K562 (cell line): ENCODE results near the gene USP35. TPM values are rescaled to one million over a fixed set of nuclear protein-coding genes. Genes with fewer than 3 reads are reported as not detected.

ENCODE experiments used
- ATAC-seq: fragments of 200-7000 bp; cut with Tn5 transposase; 3 replicates; pipeline ENCODE4 v1.9.1; 2020; ENCODE audit warnings: moderate library complexity
- BruUV-seq: library from RNA; stranded (reverse); fragments of 400-500 nt; replicated peaks from 2 replicates; lab custom pipeline; 2021; lab: Mats Ljungman, UMichigan
- CTCF ChIA-PET: fragments of 300-600 bp; formaldehyde crosslinking; extraction: SDS; loops from one replicate; lab custom pipeline; 2021; ENCODE audit warnings: low intra/inter-chr PET ratio; lab: Yijun Ruan, JAX
- POLR2A ChIA-PET: fragments of 300-600, 350-650 bp; sonication (Branson Sonifier 250); formaldehyde crosslinking; extraction: SDS; loops from one replicate; lab custom pipeline; 2021; ENCODE audit warnings: antibody characterized with exemption, inconsistent platforms; lab: Yijun Ruan, JAX
- DNase-seq, 4 experiments: peaks; one replicate each; pipeline versions ENCODE4 v3.0.0 to v3.0.0-alpha.2; 2011 to 2018; ENCODE audit warnings: low spot score in 3 of 4, mixed read lengths in 3 of 4; ENCODE audit errors: extremely low read depth in 1 of 4
- FAIRE-seq: peaks from 2 replicates; lab custom pipeline; 2011; peaks lifted over from hg19 to GRCh38; lab: Jason Lieb, UNC
- H2AFZ ChIP-seq: 2 replicates; pipeline ENCODE4 v1.6.0; 2011; ENCODE audit warnings: low read depth, low read length, control low read depth, inconsistent platforms
- H3K27ac ChIP-seq: fragments of 200-600 bp; 3 replicates; pipeline ENCODE4 v1.8.0; 2011; ENCODE audit warnings: low read depth, mild to moderate bottlenecking, control low read depth, inconsistent platforms, low read length, moderate library complexity, mixed read lengths; ENCODE audit errors: extremely low read depth
- H3K27me3 ChIP-seq, 2 experiments: fragments of 300-600 bp in 1 of 2; 2 replicates in 1 of 2; 3 replicates in 1 of 2; pipeline versions ENCODE4 v1.6.0 to v1.8.0; 2011; ENCODE audit warnings: inconsistent platforms in 2 of 2, low read length in 2 of 2, mild to moderate bottlenecking in 1 of 2, mixed read lengths in 1 of 2, moderate library complexity in 1 of 2; ENCODE audit not compliant: control insufficient read depth in 2 of 2, insufficient read depth in 2 of 2
- H3K36me3 ChIP-seq: fragments of 300-600 bp; 3 replicates; pipeline ENCODE4 v1.8.0; 2011; ENCODE audit warnings: mild to moderate bottlenecking, low read length, inconsistent platforms; ENCODE audit not compliant: control insufficient read depth, insufficient read depth
- H3K4me1 ChIP-seq, 2 experiments: fragments of 200-600 bp in 1 of 2; replicated peaks in 1 of 2; 2 replicates in 1 of 2; 3 replicates in 1 of 2; pipeline versions ENCODE4 v1.5.1 to v1.8.0; 2011; ENCODE audit warnings: inconsistent platforms in 2 of 2, low read length in 2 of 2, mild to moderate bottlenecking in 1 of 2, mixed read lengths in 1 of 2, moderate library complexity in 1 of 2; ENCODE audit not compliant: control insufficient read depth in 2 of 2, insufficient read depth in 2 of 2
- H3K4me2 ChIP-seq: 2 replicates; pipeline ENCODE4 v1.6.1; 2011; ENCODE audit warnings: low read length, control low read depth, inconsistent platforms, mixed read lengths; ENCODE audit not compliant: insufficient read depth
- H3K4me3 ChIP-seq: fragments of 200-600 bp; sonication (generic), shearing (Covaris generic); 2 replicates; pipeline ENCODE4 v1.5.1; 2016; ENCODE audit warnings: control low read depth, inconsistent platforms
- H3K79me2 ChIP-seq: fragments of 200-600 bp; 3 replicates; pipeline ENCODE4 v1.8.0; 2011; ENCODE audit warnings: low read length, inconsistent platforms; ENCODE audit not compliant: control insufficient read depth, insufficient read depth
- H3K9ac ChIP-seq, 2 experiments: 2 replicates each; pipeline versions ENCODE4 v1.6.0 to v1.6.1; 2011; ENCODE audit warnings: low read depth in 2 of 2, low read length in 2 of 2, control low read depth in 1 of 2, inconsistent platforms in 1 of 2, mild to moderate bottlenecking in 1 of 2, mixed read lengths in 1 of 2; ENCODE audit not compliant: insufficient read depth in 1 of 2
- H3K9me1 ChIP-seq: one replicate; pipeline ENCODE4 v1.6.0; 2011; ENCODE audit warnings: inconsistent platforms, mild to moderate bottlenecking, low read length, moderate library complexity; ENCODE audit not compliant: control insufficient read depth, insufficient read depth
- H3K9me3 ChIP-seq: replicated peaks from 2 replicates; pipeline ENCODE4 v1.5.1; 2011; ENCODE audit warnings: low read depth, low read length, inconsistent platforms; ENCODE audit not compliant: control insufficient read depth, insufficient read depth
- H4K20me1 ChIP-seq: replicated peaks from 2 replicates; pipeline ENCODE4 v1.6.1; 2011; ENCODE audit warnings: low read length, inconsistent platforms, mixed read lengths; ENCODE audit not compliant: control insufficient read depth, insufficient read depth
- DNMT1 ChIP-seq: fragments of 450-650 bp; IDR thresholded peaks from 2 replicates; pipeline ENCODE4 v1.6.1; 2016; ENCODE audit warnings: antibody characterized with exemption, mild to moderate bottlenecking
- ESRRA ChIP-seq: fragments of 450-650 bp; IDR thresholded peaks from 2 replicates; pipeline ENCODE4 v1.6.1; 2014; ENCODE audit warnings: low read depth, mild to moderate bottlenecking, moderate library complexity, borderline replicate concordance
- LARP7 ChIP-seq: fragments of 450-650 bp; IDR thresholded peaks from 2 replicates; pipeline ENCODE4 v1.6.1; 2016
- SLC30A9 ChIP-seq: fragments of 250-450 bp; sonication (Bioruptor Pico); IDR thresholded peaks from 2 replicates; pipeline ENCODE4 v1.8.0; 2022; ENCODE audit warnings: mild to moderate bottlenecking, moderate library complexity
- ZNF384 ChIP-seq: IDR thresholded peaks from 2 replicates; pipeline ENCODE4 v1.6.1; 2012; ENCODE audit warnings: low read depth, low read length, improper control_type of control experiment
- in situ Hi-C: fragments of 300-500 bp; cut with MboI; formaldehyde crosslinking; loops from 4 replicates; pipeline ENCODE4 v1.15.0; 2018; ENCODE audit warnings: inconsistent platforms, mixed read lengths
- intact Hi-C: fragments of 100-400 bp; cut with micrococcal nuclease; formaldehyde crosslinking; loops from 2 replicates; pipeline ENCODE4 v1.14.2; 2022
- polyA plus RNA-seq, 8 experiments: library from polyadenylated mRNA; depleted of rRNA in 4 of 8; stranded (reverse) in 5 of 8; unstranded in 3 of 8; fragments of >200 nt; fragmentation: Nextera tagmentation in 2 of 8; fragmentation: Illumina TruSeq in 1 of 8; extraction: Ambion mirVana in 2 of 8; extraction: Trizol in 1 of 8; gene quantifications; 2 replicates each; pipeline versions ENCODE4 v1.2.1 to v1.2.3, GENCODE V29; 2011 to 2014; ENCODE audit warnings: inconsistent platforms in 1 of 8, missing spikeins in 1 of 8
- total RNA-seq, 7 experiments: library from RNA; depleted of rRNA in 6 of 7; stranded (reverse); fragments of >200 nt in 6 of 7; fragmentation: Illumina TruSeq in 2 of 7; extraction: Trizol in 2 of 7; gene quantifications; 2 replicates each; pipeline versions ENCODE4 v1.2.1 to v1.2.3, GENCODE V29; 2011 to 2021; ENCODE audit warnings: low replicate concordance in 1 of 7
- TF ChIP-seq, protein P1 (sequence below): fragments of 450-650 bp; IDR thresholded peaks from 2 replicates; pipeline ENCODE4 v1.6.1; 2018; ENCODE audit not compliant: partially characterized antibody
- TF ChIP-seq, protein P2 (sequence below): IDR thresholded peaks from 3 replicates; pipeline ENCODE4 v1.6.1; 2011; ENCODE audit warnings: borderline replicate concordance, mild to moderate bottlenecking, moderate library complexity; ENCODE audit not compliant: insufficient read length; ENCODE audit errors: extremely low read depth
- TF ChIP-seq, protein P3 (sequence below): fragments of 450-650 bp; IDR thresholded peaks from 2 replicates; pipeline ENCODE4 v1.6.1; 2018; ENCODE audit warnings: mild to moderate bottlenecking, low read depth; ENCODE audit not compliant: partially characterized antibody
- TF ChIP-seq, protein P4 (sequence below): fragments of 450-650 bp; IDR thresholded peaks from 2 replicates; pipeline ENCODE4 v1.6.1; 2016
- TF ChIP-seq, protein P5 (sequence below): IDR thresholded peaks from 2 replicates; pipeline ENCODE4 v1.6.1; 2016; ENCODE audit warnings: missing genetic modification characterization, missing compliant biosample characterization

The USP35 gene
- total and polyA plus RNA-seq, 9 of the 15 experiments (the other 6 are each of a cell fraction or from before 2014, with no cell fraction given), result 0.01 to 4.8 (median 3.6) TPM

DNA sequence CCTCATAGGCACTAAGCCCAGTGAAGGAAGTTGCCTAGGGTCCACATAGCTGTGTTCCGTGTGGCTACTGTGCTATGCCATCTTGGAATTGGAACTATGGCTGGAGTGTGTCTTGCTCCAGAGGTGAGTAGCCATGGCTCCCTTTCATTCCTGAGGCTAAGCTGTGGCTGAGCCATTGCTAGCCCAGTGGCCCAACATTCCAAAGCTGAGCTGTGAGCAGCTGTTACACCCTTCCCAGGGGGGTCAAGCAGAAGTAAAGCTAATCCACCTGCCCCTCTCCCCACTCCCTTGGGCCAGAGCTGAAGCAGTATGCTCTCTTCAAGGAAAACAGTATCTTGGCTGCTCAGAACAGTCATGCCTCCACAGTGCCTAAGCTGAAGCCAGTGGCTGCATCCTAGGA is 51.1 kb downstream of the USP35 start (continued):
- TF ChIP-seq, protein P1, sequence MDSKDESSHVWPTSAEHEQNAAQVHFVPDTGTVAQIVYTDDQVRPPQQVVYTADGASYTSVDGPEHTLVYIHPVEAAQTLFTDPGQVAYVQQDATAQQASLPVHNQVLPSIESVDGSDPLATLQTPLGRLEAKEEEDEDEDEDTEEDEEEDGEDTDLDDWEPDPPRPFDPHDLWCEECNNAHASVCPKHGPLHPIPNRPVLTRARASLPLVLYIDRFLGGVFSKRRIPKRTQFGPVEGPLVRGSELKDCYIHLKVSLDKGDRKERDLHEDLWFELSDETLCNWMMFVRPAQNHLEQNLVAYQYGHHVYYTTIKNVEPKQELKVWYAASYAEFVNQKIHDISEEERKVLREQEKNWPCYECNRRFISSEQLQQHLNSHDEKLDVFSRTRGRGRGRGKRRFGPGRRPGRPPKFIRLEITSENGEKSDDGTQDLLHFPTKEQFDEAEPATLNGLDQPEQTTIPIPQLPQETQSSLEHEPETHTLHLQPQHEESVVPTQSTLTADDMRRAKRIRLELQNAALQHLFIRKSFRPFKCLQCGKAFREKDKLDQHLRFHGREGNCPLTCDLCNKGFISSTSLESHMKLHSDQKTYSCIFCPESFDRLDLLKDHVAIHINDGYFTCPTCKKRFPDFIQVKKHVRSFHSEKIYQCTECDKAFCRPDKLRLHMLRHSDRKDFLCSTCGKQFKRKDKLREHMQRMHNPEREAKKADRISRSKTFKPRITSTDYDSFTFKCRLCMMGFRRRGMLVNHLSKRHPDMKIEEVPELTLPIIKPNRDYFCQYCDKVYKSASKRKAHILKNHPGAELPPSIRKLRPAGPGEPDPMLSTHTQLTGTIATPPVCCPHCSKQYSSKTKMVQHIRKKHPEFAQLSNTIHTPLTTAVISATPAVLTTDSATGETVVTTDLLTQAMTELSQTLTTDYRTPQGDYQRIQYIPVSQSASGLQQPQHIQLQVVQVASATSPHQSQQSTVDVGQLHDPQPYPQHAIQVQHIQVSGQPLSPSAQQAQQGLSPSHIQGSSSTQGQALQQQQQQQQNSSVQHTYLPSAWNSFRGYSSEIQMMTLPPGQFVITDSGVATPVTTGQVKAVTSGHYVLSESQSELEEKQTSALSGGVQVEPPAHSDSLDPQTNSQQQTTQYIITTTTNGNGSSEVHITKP, result no peak

DNA sequence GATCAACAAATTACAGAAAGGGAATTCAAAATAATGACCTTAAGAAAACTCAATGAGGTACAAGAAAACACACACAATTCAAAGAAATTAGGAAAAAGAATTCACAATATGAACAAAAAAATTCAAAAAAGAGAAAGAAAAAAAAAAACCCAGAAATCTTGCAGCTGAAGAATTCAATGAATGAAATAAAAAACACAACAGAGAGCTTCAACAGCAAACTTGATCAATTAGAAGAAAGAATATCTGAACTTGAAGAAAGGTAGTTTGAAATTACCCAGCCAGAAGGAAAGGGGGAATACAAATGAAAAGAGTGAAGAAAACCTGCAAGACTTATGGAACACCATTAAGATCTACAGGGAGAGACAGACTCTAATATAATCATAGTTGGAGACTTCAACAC is 52.8 kb downstream of the USP35 start:
- Histone ChIP-seq H3K4me3 (no peak overlapping the region), H4K20me1 (no peaks in the 10 kb centered on the region), H3K9ac (no peak overlapping the region), H3K27ac (no peak overlapping the region), H3K79me2 (no peaks in the 10 kb centered on the region), H2AFZ (no peak overlapping the region), H3K9me3 (peaks cover 9% of the 10 kb centered on the region), H3K9me1 (no peaks in the 10 kb centered on the region), H3K36me3 (peaks cover 19% of the 10 kb centered on the region; the same call in 2 of the 3 replicates), H3K4me2 (no peak overlapping the region), H3K4me1 (no peaks in the 10 kb centered on the region), H3K27me3 (no peaks in the 10 kb centered on the region)
- ChIA-PET CTCF (no interaction called here), POLR2A (no interaction called here)
- intact Hi-C loops (no loop called here), in situ Hi-C loops (no loop called here)
- BruUV-seq, result no TSS peak
- FAIRE-seq (no peak), ATAC-seq (no peak), DNase-seq (no peak)
- TF ChIP-seq, protein P2, sequence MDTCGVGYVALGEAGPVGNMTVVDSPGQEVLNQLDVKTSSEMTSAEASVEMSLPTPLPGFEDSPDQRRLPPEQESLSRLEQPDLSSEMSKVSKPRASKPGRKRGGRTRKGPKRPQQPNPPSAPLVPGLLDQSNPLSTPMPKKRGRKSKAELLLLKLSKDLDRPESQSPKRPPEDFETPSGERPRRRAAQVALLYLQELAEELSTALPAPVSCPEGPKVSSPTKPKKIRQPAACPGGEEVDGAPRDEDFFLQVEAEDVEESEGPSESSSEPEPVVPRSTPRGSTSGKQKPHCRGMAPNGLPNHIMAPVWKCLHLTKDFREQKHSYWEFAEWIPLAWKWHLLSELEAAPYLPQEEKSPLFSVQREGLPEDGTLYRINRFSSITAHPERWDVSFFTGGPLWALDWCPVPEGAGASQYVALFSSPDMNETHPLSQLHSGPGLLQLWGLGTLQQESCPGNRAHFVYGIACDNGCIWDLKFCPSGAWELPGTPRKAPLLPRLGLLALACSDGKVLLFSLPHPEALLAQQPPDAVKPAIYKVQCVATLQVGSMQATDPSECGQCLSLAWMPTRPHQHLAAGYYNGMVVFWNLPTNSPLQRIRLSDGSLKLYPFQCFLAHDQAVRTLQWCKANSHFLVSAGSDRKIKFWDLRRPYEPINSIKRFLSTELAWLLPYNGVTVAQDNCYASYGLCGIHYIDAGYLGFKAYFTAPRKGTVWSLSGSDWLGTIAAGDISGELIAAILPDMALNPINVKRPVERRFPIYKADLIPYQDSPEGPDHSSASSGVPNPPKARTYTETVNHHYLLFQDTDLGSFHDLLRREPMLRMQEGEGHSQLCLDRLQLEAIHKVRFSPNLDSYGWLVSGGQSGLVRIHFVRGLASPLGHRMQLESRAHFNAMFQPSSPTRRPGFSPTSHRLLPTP, result no peak
- peak; percentile 62 for TF ChIP-seq ZNF384
- TF ChIP-seq, protein P3, sequence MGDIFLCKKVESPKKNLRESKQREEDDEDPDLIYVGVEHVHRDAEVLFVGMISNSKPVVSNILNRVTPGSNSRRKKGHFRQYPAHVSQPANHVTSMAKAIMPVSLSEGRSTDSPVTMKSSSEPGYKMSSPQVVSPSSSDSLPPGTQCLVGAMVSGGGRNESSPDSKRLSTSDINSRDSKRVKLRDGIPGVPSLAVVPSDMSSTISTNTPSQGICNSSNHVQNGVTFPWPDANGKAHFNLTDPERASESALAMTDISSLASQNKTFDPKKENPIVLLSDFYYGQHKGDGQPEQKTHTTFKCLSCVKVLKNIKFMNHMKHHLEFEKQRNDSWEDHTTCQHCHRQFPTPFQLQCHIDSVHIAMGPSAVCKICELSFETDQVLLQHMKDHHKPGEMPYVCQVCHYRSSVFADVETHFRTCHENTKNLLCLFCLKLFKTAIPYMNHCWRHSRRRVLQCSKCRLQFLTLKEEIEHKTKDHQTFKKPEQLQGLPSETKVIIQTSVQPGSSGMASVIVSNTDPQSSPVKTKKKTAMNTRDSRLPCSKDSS, result peak; percentile 86
- TF ChIP-seq SLC30A9 (CRISPR knock-in tag), result no peak
- TF ChIP-seq, protein P4, sequence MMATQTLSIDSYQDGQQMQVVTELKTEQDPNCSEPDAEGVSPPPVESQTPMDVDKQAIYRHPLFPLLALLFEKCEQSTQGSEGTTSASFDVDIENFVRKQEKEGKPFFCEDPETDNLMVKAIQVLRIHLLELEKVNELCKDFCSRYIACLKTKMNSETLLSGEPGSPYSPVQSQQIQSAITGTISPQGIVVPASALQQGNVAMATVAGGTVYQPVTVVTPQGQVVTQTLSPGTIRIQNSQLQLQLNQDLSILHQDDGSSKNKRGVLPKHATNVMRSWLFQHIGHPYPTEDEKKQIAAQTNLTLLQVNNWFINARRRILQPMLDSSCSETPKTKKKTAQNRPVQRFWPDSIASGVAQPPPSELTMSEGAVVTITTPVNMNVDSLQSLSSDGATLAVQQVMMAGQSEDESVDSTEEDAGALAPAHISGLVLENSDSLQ, result no peak
- TF ChIP-seq DNMT1, result no peak
- TF ChIP-seq, protein P5, sequence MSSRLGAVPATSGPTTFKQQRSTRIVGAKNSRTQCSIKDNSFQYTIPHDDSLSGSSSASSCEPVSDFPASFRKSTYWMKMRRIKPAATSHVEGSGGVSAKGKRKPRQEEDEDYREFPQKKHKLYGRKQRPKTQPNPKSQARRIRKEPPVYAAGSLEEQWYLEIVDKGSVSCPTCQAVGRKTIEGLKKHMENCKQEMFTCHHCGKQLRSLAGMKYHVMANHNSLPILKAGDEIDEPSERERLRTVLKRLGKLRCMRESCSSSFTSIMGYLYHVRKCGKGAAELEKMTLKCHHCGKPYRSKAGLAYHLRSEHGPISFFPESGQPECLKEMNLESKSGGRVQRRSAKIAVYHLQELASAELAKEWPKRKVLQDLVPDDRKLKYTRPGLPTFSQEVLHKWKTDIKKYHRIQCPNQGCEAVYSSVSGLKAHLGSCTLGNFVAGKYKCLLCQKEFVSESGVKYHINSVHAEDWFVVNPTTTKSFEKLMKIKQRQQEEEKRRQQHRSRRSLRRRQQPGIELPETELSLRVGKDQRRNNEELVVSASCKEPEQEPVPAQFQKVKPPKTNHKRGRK (tag), result 0 out of 2 replicates have a peak, but pooled peaks have one; percentile 31
- 0 out of 2 replicates have a peak, but pooled peaks have one; percentile 41 for TF ChIP-seq LARP7
- TF ChIP-seq ESRRA, result no peak
